ENCODE data around the gene TEAD1. TPM values are rescaled to one million over a fixed set of nuclear protein-coding genes. Genes with fewer than 3 reads are reported as not detected.

The TEAD1 gene
- total and polyA plus RNA-seq, 2 experiments from 2014 or later = 24.5 to 103 TPM

- TF ChIP-seq EZH2 (IDR thresholded peaks at IDR 0.05; ENCODE audit: low read depth, unreplicated experiment) = no peak
Measured at GRCh38 chr11:12693094-12693478, 18.9 kb downstream of the TEAD1 start (continued).

GRCh38 chr11:12693479-12694182 is 19.4 kb downstream of the TEAD1 start:
- Mint-ChIP-seq H3K4me1 (peaks cover 92% of the 10 kb centered on the region), H3K27me3 (ENCODE audit: insufficient read depth, low read depth, poor library complexity) (peaks cover 17% of the 10 kb centered on the region), H3K9me3 (no peaks in the 10 kb centered on the region), H3K27ac (peak overlapping the region; percentile 54; the same call in 1 of the 2 replicates), H3K4me3 (no peak overlapping the region; the same call in 2 of the 3 replicates), H3K36me3 (ENCODE audit: low read depth) (no peaks in the 10 kb centered on the region)
- H2AFZ ChIP-seq = no peak overlapping the region
- no peaks in the 10 kb centered on the region for H3K36me3 ChIP-seq (ENCODE audit: insufficient read depth)
- H3K4me1 ChIP-seq (ENCODE audit: insufficient read depth) = peaks cover 92% of the 10 kb centered on the region
- H3F3A ChIP-seq (replicated peaks; ENCODE audit: low read depth) = no peaks in the 10 kb centered on the region
- H3K27me3 ChIP-seq (ENCODE audit: insufficient read depth) = peaks cover 2% of the 10 kb centered on the region
- peaks cover 83% of the 10 kb centered on the region for H4K20me1 ChIP-seq (replicated peaks; ENCODE audit: insufficient read depth)
- H3K27ac ChIP-seq (ENCODE audit: low read depth) = peak overlapping the region; percentile 52; the same call in 1 of the 2 replicates
- ATAC-seq (peak; percentile 18), DNase-seq (ENCODE audit: low spot score) (no peak)
- H3K4me3 ChIP-seq = no peak overlapping the region
- H3K4me2 ChIP-seq = peak overlapping the region; percentile 42
- peaks cover 100% of the 10 kb centered on the region for H3K79me2 ChIP-seq (replicated peaks; ENCODE audit: insufficient read depth)
- H3K9me2 ChIP-seq (ENCODE audit: insufficient read depth) = no peaks in the 10 kb centered on the region
- TF ChIP-seq STAT1 (IDR thresholded peaks at IDR 0.05; ENCODE audit: unreplicated experiment) (no peak), REST (IDR thresholded peaks at IDR 0.05; ENCODE audit: unreplicated experiment) (no peak), ETS1 (IDR thresholded peaks at IDR 0.05) (no peak), EZH2 (IDR thresholded peaks at IDR 0.05; ENCODE audit: low read depth, unreplicated experiment) (no peak), ZNF114 (CRISPR knock-in tag; IDR thresholded peaks at IDR 0.05) (no peak), POLR2AphosphoS5 (IDR thresholded peaks at IDR 0.05; ENCODE audit: low read depth) (no peak), ZNF331 (CRISPR knock-in tag; IDR thresholded peaks at IDR 0.05; ENCODE audit: low read depth) (no peak), NANOG (IDR thresholded peaks at IDR 0.05; ENCODE audit: borderline replicate concordance) (no peak), ZNF462 (CRISPR knock-in tag; IDR thresholded peaks at IDR 0.05) (no peak), CTCF (conservative IDR thresholded peaks at IDR 0.05; ENCODE audit: low read depth in 2 of 2) (no peak), CREB1 (CRISPR knock-in tag; IDR thresholded peaks at IDR 0.05; ENCODE audit: low read depth) (no peak), EZH2phosphoT487 (IDR thresholded peaks at IDR 0.05; ENCODE audit: unreplicated experiment) (no peak)
